IMR-90 (cell line): ENCODE measurements around the gene ENPP7. TPM values are rescaled to one million over a fixed set of nuclear protein-coding genes. Genes with fewer than 3 reads are reported as not detected.

ENCODE experiments used
- ATAC-seq: fragments of 200-7000 bp; cut with Tn5 transposase; 2 replicates; pipeline ENCODE4 v1.9.1; 2020; ENCODE audit warnings: low read depth, mild to moderate bottlenecking, moderate library complexity
- BruUV-seq: library from RNA; stranded (reverse); fragments of 400-500 nt; replicated peaks from 2 replicates; lab custom pipeline; 2021; lab: Mats Ljungman, UMichigan
- CTCF ChIA-PET: fragments of 300-600 bp; formaldehyde crosslinking; extraction: SDS; loops from one replicate; lab custom pipeline; 2021; ENCODE audit warnings: antibody characterized with exemption; lab: Yijun Ruan, JAX
- POLR2A ChIA-PET: fragments of 300-600 bp; sonication (Branson Sonifier 250); formaldehyde crosslinking; loops from one replicate; lab custom pipeline; 2022; ENCODE audit warnings: antibody characterized with exemption; ENCODE audit not compliant: unreplicated experiment; lab: Charles Lee
- DNase-seq: peaks from one replicate; pipeline ENCODE4 v3.0.0; 2013
- H2AFZ ChIP-seq: replicated peaks from 2 replicates; pipeline ENCODE3; 2013; ENCODE audit warnings: low read length, mild to moderate bottlenecking; ENCODE audit not compliant: poor library complexity
- H2AK5ac ChIP-seq: 2 replicates; pipeline ENCODE4 v1.6.1; 2013; ENCODE audit warnings: low read depth, low read length, inconsistent platforms
- H2AK9ac ChIP-seq: replicated peaks from 2 replicates; pipeline ENCODE3; 2013; ENCODE audit warnings: mild to moderate bottlenecking, low read depth, low read length, moderate library complexity; ENCODE audit not compliant: poor library complexity
- H2BK120ac ChIP-seq: 2 replicates; pipeline ENCODE4 v1.6.1; 2013; ENCODE audit warnings: low read depth, low read length, inconsistent platforms
- H2BK15ac ChIP-seq: 3 replicates; pipeline ENCODE4 v1.6.1; 2013; ENCODE audit warnings: low read depth, low read length, inconsistent platforms
- H2BK20ac ChIP-seq: 2 replicates; pipeline ENCODE4 v1.6.1; 2013; ENCODE audit warnings: low read depth, mild to moderate bottlenecking, inconsistent platforms, low read length, moderate library complexity
- H2BK5ac ChIP-seq: 2 replicates; pipeline ENCODE4 v1.6.1; 2013; ENCODE audit warnings: mild to moderate bottlenecking, low read depth, low read length, inconsistent platforms; ENCODE audit not compliant: poor library complexity, severe bottlenecking
- H3K14ac ChIP-seq: replicated peaks from 2 replicates; pipeline ENCODE4 v1.6.1; 2013; ENCODE audit warnings: low read depth, low read length, inconsistent platforms
- H3K18ac ChIP-seq: 2 replicates; pipeline ENCODE4 v1.6.1; 2013; ENCODE audit warnings: low read depth, low read length, control low read depth
- H3K23ac ChIP-seq: 2 replicates; pipeline ENCODE4 v1.6.1; 2013; ENCODE audit warnings: low read depth, low read length, inconsistent platforms
- H3K27ac ChIP-seq: 2 replicates; pipeline ENCODE4 v1.5.1; 2013; ENCODE audit warnings: mild to moderate bottlenecking, control low read depth, low read length; ENCODE audit not compliant: insufficient read depth
- H3K27me3 ChIP-seq: 2 replicates; pipeline ENCODE4 v1.6.1; 2013; ENCODE audit warnings: low read length; ENCODE audit not compliant: control insufficient read depth, insufficient read depth
- H3K36me3 ChIP-seq: 2 replicates; pipeline ENCODE4 v1.6.1; 2013; ENCODE audit warnings: low read length, mixed read lengths; ENCODE audit not compliant: control insufficient read depth, insufficient read depth
- H3K4ac ChIP-seq: 2 replicates; pipeline ENCODE4 v1.6.1; 2013; ENCODE audit warnings: low read depth, low read length, inconsistent platforms
- H3K4me1 ChIP-seq: 2 replicates; pipeline ENCODE4 v1.6.1; 2013; ENCODE audit warnings: low read length, mixed read lengths; ENCODE audit not compliant: control insufficient read depth, insufficient read depth
- H3K4me2 ChIP-seq: 2 replicates; pipeline ENCODE4 v1.6.1; 2013; ENCODE audit warnings: low read depth, mild to moderate bottlenecking, control low read depth, low read length, moderate library complexity
- H3K4me3 ChIP-seq: 2 replicates; pipeline ENCODE4 v1.5.1; 2013; ENCODE audit warnings: low read depth, mild to moderate bottlenecking, control low read depth, low read length, moderate library complexity; ENCODE audit not compliant: insufficient read depth
- H3K56ac ChIP-seq: 2 replicates; pipeline ENCODE4 v1.6.1; 2013; ENCODE audit warnings: low read length, inconsistent platforms; ENCODE audit not compliant: insufficient read depth; ENCODE audit errors: extremely low read depth
- H3K79me1 ChIP-seq, 2 experiments: 2 replicates each; pipeline ENCODE4 v1.6.1; 2013; ENCODE audit warnings: low read length in 2 of 2, inconsistent platforms in 1 of 2, low read depth in 1 of 2
- H3K9ac ChIP-seq: 2 replicates; pipeline ENCODE4 v1.6.1; 2013; ENCODE audit warnings: low read depth, low read length, control low read depth
- H3K9me1 ChIP-seq: 2 replicates; pipeline ENCODE4 v1.6.1; 2013; ENCODE audit warnings: low read length, inconsistent platforms; ENCODE audit not compliant: insufficient read depth
- H3K9me3 ChIP-seq: 2 replicates; pipeline ENCODE4 v1.6.1; 2013; ENCODE audit warnings: low read length; ENCODE audit not compliant: control insufficient read depth, insufficient read depth
- H4K20me1 ChIP-seq: 2 replicates; pipeline ENCODE4 v1.6.1; 2013; ENCODE audit warnings: low read length, inconsistent platforms; ENCODE audit not compliant: insufficient read depth
- H4K5ac ChIP-seq: 2 replicates; pipeline ENCODE4 v1.6.1; 2013; ENCODE audit warnings: mild to moderate bottlenecking, low read depth, low read length, control low read depth
- H4K8ac ChIP-seq, 2 experiments: 2 replicates each; pipeline ENCODE4 v1.6.1; 2013; ENCODE audit warnings: low read depth in 2 of 2, low read length in 2 of 2, control low read depth in 1 of 2, inconsistent platforms in 1 of 2
- H4K91ac ChIP-seq: 2 replicates; pipeline ENCODE4 v1.6.1; 2013; ENCODE audit warnings: low read depth, low read length, inconsistent platforms; ENCODE audit not compliant: insufficient read depth
- BHLHE40 ChIP-seq: fragments of 150-350 bp; IDR thresholded peaks from 2 replicates; pipeline ENCODE4 v1.6.1; 2016; ENCODE audit warnings: mild to moderate bottlenecking, low read depth, low read length
- MAZ ChIP-seq: IDR thresholded peaks from 2 replicates; pipeline ENCODE4 v1.6.1; 2012; ENCODE audit warnings: low read depth, mild to moderate bottlenecking, low read length, improper control_type of control experiment, moderate library complexity, borderline replicate concordance
- RCOR1 ChIP-seq: IDR thresholded peaks from 2 replicates; pipeline ENCODE4 v1.6.1; 2012; ENCODE audit warnings: mild to moderate bottlenecking, low read length, improper control_type of control experiment; ENCODE audit not compliant: insufficient replicate concordance
- WGBS, 2 experiments: methylation state at CpG; one replicate each; pipeline versions ENCODE4 v1.1.5 to v1.1.7; 2013; ENCODE audit warnings: missing lambda C conversion rate in 2 of 2; ENCODE audit not compliant: insufficient read length in 1 of 2; ENCODE audit errors: extremely low coverage in 2 of 2; 5-methylcytosine and 5-hydroxymethylcytosine counted together
- dilution Hi-C: fragments of 300-500 bp; cut with HindIII; formaldehyde crosslinking; loops from one replicate; pipeline ENCODE4 v1.14.3; 2018; ENCODE audit warnings: low sequenced_read_pairs; ENCODE audit not compliant: unreplicated experiment
- in situ Hi-C: fragments of 300-500 bp; cut with MboI; formaldehyde crosslinking; loops from 3 replicates; pipeline ENCODE4 v1.14.3; 2019; ENCODE audit warnings: low sequenced_read_pairs, inconsistent platforms, mixed read lengths
- intact Hi-C: fragments of 100-400 bp; cut with micrococcal nuclease; formaldehyde crosslinking; loops from 2 replicates; pipeline ENCODE4 v1.10.0; 2022
- polyA plus RNA-seq, 3 experiments: library from polyadenylated mRNA; depleted of rRNA; stranded (reverse); fragments of >200 nt; gene quantifications; 2 replicates each; pipeline ENCODE4 v1.2.3, GENCODE V29; 2012; ENCODE audit warnings: low replicate concordance in 1 of 3
- total RNA-seq: library from RNA; depleted of rRNA; stranded (reverse); fragments of >200 nt; gene quantifications from 2 replicates; pipeline ENCODE4 v1.2.3, GENCODE V29; 2012

The ENPP7 gene
- total and polyA plus RNA-seq, 2 of the 4 experiments (the other 2 are of a cell fraction), result not detected

GRCh38 chr17:79746889-79747507 lies 16.3 kb downstream of the ENPP7 start:
- no peak for DNase-seq
- H3K27me3 ChIP-seq, result peaks cover 55% of the 10 kb centered on the region
- no peak overlapping the region for H3K18ac ChIP-seq
- no peak overlapping the region for H3K14ac ChIP-seq
- H3K79me1 ChIP-seq, result no peaks in the 10 kb centered on the region
- H3K36me3 ChIP-seq, result no peaks in the 10 kb centered on the region
- CTCF ChIA-PET, result no interaction called here
- H3K4me3 ChIP-seq, result no peak overlapping the region
- no peak overlapping the region for H2BK15ac ChIP-seq
- no peak overlapping the region for H3K9ac ChIP-seq
- no peak overlapping the region for H4K91ac ChIP-seq
- no peak overlapping the region for H2AK5ac ChIP-seq
- intact Hi-C loops (loop anchor here (1.0 to 5.0 kb wide), 3 partner anchors 90 to 246 kb away; partner anchors contain the start of gene CBX4), in situ Hi-C loops (loop anchor here (5.0 kb wide), 1 partner anchor 240 kb away; no protein-coding TSS in a partner anchor), dilution Hi-C loops (no loop called here)
- H2BK120ac ChIP-seq, result no peak overlapping the region
- no peak overlapping the region for H4K8ac ChIP-seq
- POLR2A ChIA-PET, result no interaction called here
- H2AFZ ChIP-seq, result no peak overlapping the region
- H4K20me1 ChIP-seq, result no peaks in the 10 kb centered on the region
- H3K9me3 ChIP-seq, result no peaks in the 10 kb centered on the region
- peaks cover 3% of the 10 kb centered on the region; the same call in 1 of the 2 replicates for H3K4me1 ChIP-seq
- no peak overlapping the region for H2BK20ac ChIP-seq
- H4K5ac ChIP-seq, result no peak overlapping the region
- TF ChIP-seq BHLHE40, result no peak
- TF ChIP-seq RCOR1, result no peak
- no peak for TF ChIP-seq MAZ
- H2BK5ac ChIP-seq, result no peak overlapping the region
- ATAC-seq, result 0 out of 2 replicates have a peak, but pooled peaks have one; percentile 16
- no peak overlapping the region for H3K27ac ChIP-seq
- 12% methylated on average over 15 of the region's 22 CpGs; no CpG with 5 or more reads in 1 of the 2 experiments for WGBS, 2 experiments
- H2AK9ac ChIP-seq, result no peak overlapping the region
- no TSS peak for BruUV-seq
- H3K56ac ChIP-seq, result no peak overlapping the region
- H3K4me2 ChIP-seq, result no peak overlapping the region
- H3K4ac ChIP-seq, result no peak overlapping the region
- no peak overlapping the region for H3K23ac ChIP-seq
- no peaks in the 10 kb centered on the region for H3K9me1 ChIP-seq
